ENCODE measurements around the gene REXO1.

REXO1 gene

GRCh38 chr19:1826557-1827521, 21.4 kb downstream of the REXO1 start:
- DNase-seq: no peak

GRCh38 chr19:1825909-1826556, 22.2 kb downstream of the REXO1 start:
- DNase-seq: peak; percentile 80

DNA sequence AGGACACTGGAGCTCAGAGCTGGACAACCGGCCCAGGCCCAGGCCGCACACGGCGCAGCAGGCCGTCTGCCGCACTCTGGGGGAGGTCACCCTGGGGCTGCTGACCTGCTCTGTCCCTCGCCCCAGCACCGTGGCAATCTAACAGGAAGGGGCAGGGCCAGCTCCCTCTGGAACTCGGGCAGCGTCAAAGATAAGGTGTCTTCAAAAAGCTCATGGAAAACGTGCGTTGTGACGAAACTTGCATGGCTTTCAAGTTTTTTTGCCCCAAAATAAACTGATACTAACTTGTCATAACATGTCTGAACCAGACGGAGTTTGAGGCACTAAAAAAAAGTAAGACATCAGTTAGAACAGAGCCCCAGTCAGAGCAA, 24.0 kb downstream of the REXO1 start:
- DNase-seq: no peak

GRCh38 chr19:1823539-1824251, 24.6 kb downstream of the REXO1 start:
- no peak for DNase-seq

GRCh38 chr19:1823020-1823419, 25.3 kb downstream of the REXO1 start:
- no peak for DNase-seq

DNA sequence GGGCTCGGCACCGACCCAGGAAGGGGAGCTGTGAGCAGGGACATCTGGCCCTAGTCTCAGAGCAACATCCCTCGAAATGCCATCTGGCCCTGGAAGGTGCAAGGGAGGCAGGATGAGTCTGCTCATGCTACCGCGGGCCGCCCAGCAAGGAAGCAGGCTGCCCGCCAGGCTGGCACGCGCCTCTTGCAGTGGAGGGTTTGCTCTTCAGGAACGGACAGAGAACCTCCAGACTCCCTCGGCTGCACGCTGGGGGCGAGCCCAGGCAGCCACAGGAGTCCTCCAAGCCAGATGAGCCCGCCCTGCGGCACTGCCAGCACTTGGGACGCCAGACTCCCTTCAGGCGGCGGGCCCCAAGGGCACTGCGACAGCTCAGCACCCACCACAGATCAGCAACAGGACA, 26.1 kb downstream of the REXO1 start:
- no peak for DNase-seq

- no peak for DNase-seq
These were observed 28.7 kb downstream of the REXO1 start for GRCh38 chr19:1819341-1820255.

- no peak for DNase-seq
These were observed 29.6 kb downstream of the REXO1 start for GRCh38 chr19:1818549-1819195.

- no peak for DNase-seq
These were observed 30.6 kb downstream of the REXO1 start for GRCh38 chr19:1817553-1818179.

GRCh38 chr19:1816530-1817298, 31.6 kb downstream of the REXO1 start:
- no peak for DNase-seq

- no peak for DNase-seq
These were observed 32.4 kb downstream of the REXO1 start for GRCh38 chr19:1815605-1816529.

DNA sequence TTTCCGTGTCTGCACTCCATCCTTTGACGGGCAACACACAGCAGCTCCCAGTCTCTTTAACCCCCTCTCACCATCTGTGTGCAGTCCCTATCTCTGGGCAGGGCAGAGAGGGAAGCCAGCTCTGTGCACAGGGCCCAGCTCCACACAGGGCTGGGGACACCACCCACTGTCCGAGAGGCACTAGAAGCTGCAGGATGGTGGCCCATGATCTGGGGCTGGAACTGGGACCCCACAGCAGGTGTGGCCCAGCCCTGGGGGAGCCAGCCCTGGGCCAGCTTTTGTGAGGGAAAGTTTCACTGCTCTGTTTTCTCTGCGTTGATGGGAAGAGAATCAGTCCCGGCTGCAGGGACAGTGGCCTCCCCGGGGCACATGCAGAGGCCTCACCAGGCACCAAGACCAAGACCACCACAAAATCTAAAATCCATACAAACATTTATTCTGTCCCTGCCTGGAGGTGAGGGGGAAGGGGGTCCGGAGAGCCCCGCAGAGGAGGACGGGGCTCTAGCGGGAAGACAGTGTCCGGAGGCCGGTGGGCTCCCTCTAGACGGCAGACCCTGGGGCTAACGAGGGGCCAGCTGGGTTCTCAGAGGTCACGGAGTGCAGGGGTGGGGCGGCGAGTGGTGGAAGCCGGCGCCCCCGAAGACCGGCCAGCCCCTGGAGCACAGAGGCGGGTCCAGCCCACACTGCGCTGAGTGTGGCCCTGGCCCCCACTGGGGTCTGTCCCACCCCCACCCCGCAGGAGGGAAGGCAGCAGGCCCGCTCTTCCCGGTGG, 33.3 kb downstream of the REXO1 start:
- DNase-seq: no peak

GRCh38 chr19:1814391-1814790, 33.9 kb downstream of the REXO1 start:
- DNase-seq: no peak

- no peak for DNase-seq
These were observed 34.8 kb downstream of the REXO1 start for GRCh38 chr19:1813192-1814182.

DNA sequence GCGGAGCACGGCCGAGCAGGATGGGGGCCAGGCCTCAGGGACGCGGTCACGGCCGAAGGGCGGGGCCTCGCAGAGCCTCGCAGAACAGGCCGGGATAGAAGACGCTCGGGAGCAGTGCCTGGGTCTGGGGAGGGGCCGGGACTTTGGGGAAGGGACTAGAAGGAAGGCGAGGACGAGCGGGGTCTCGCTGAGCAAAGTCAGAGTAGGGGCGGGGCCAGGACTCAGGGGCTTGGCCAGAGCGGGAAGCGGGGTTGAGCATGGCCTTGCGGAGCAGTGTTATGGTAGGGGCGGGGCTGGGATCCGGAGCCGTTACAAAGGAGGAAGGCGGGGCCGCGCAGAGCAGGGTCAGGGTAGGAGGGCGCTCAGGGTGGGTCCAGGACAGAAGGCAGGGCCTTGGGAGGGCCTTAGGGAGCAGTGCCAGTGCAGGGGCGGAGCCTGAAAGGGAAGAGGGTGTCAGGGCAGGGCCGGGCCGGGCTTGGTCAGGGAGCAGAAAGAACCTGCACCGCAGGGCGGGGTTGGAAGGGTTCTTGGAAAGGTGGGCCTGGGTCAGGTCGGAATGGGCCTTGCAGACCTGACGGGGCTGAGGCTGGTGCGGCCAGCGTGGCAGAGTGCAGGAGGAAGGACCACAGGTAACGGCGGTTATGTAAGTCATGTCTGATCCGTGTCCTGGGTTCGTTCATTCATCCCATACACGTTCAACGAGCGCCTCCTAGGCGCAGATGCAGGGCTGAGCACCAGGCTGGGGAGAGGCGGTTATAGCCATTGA, 35.7 kb downstream of the REXO1 start:
- peak; percentile 93 for DNase-seq

GRCh38 chr19:1811942-1812425, 36.3 kb downstream of the REXO1 start, which contains the start of gene ATP8B3:
Gene ATP8B3, minus strand, starts transcription at chr19:1812276. Its CDS starts 540 bp downstream, at chr19:1811736.
- no peak for DNase-seq
